SH-SY5Y (cell line): ENCODE measurements around the gene PLA2R1.

Experiments
- GATA2 ChIP-seq: IDR thresholded peaks from 2 replicates; pipeline ENCODE4 v1.6.1; 2011; ENCODE audit warnings: mild to moderate bottlenecking, low read depth, low read length
- GATA3 ChIP-seq: IDR thresholded peaks from 2 replicates; pipeline ENCODE4 v1.6.1; 2011; ENCODE audit warnings: low read depth, mild to moderate bottlenecking, low read length, moderate library complexity

Gene PLA2R1

GRCh38 chr2:159961451-159961850, 101.0 kb downstream of the PLA2R1 start:
- TF ChIP-seq GATA2 (no peak), GATA3 (no peak)

DNA sequence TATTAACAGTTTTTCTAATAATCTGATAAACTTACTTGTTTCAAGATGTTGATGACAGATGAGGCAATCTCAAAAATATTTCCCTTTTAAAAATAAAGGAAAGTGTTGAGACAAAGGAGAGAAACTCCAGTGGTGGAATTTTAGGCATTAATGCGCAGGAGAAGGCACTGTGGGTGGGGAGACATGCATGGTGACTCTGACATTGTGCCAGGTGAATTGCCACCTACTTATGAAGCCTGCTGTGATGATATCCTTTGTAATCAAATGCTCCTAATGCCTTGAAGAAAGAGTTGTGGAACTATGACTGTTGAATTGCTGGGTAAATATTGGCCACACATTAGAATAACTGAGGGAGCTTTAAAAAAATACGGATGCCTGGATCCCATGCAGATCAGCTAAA, 101.4 kb downstream of the PLA2R1 start:
- TF ChIP-seq GATA3 (no peak), GATA2 (no peak)

GRCh38 chr2:159960414-159960813, 102.0 kb downstream of the PLA2R1 start:
- no peak for TF ChIP-seq GATA2

DNA sequence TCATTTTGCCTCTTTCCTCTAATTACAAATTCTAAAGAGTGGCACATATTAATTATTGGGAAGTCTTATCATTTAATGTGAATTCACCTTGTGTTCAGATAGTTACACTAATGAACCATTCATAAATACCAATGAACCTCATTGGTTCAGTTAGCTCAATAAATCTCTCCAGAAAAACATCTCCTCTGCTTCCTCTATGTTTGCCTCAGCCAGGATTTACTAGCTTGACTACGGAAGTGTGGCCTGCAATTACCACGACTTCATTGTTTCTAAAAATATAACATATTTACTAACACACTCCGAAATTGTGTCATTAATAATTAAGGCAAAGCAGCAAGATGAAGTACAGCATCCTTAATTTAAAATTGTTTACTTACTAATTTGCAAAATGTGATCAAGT, 103.3 kb downstream of the PLA2R1 start:
- no peak for TF ChIP-seq GATA3
- TF ChIP-seq GATA2 = no peak

- TF ChIP-seq GATA3 = no peak
- TF ChIP-seq GATA2 = no peak
Observed at GRCh38 chr2:159953136-159953823, 109.1 kb downstream of the PLA2R1 start.

DNA sequence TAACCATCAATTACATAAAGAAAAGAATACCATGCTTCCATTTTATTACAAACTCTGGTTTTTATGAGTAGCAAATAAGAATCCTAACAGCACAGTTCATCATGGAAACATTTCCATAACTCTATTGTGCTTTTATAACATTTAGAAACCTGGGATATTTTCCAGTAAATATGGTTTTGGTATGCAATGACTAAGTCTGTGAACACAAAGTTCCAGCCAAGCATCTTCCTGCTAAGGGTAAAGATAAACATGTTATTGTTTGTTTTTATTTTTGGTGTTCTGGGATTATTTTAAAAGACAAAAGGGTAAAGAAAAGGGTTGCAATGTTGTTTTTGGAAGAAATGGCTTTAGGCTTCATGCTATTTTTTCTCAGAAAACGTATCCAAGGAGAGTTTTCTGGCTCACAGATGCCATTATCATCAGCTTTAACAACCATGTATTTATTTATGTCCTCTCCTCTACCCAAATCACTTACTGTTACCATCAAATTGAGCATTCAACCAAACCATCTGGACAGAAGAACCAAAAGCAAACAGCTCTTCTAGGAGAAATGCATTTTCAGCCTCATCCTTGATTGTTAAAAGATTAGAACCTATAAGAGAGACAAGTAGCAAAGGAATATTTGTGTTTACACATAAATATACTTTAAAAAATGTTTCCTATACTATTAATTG, 116.0 kb downstream of the PLA2R1 start:
- TF ChIP-seq GATA2 (no peak), GATA3 (no peak)

DNA sequence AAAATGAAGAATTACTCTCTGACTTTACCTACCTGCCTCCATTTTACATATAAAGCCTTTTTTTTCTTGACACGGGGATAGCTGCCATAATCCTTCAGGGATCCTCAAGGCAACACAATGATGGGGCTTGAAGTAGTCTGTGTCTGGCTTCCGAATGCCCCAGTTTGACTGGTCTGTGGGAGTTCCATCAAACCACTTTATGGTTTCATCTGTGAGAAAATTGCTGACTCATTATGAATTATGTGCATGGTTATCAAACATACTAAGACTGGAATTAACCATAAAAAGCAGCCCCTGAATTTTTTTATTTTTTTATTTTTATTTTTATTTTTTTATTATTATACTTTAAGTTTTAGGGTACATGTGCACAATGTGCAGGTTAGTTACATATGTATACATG, 117.5 kb downstream of the PLA2R1 start:
- TF ChIP-seq GATA3 (no peak), GATA2 (no peak)

- no peak for TF ChIP-seq GATA3
- TF ChIP-seq GATA2 = no peak
Observed at GRCh38 chr2:159942146-159942545, 120.3 kb downstream of the PLA2R1 start.

GRCh38 chr2:159941729-159942128, 120.7 kb downstream of the PLA2R1 start:
- TF ChIP-seq GATA2 (no peak), GATA3 (no peak)

- no peak for TF ChIP-seq GATA2
- TF ChIP-seq GATA3 = no peak
Observed at GRCh38 chr2:159939946-159940345, 122.5 kb downstream of the PLA2R1 start.

GRCh38 chr2:159938395-159938794, 124.0 kb downstream of the PLA2R1 start:
- TF ChIP-seq GATA2 = no peak
- TF ChIP-seq GATA3 = no peak

DNA sequence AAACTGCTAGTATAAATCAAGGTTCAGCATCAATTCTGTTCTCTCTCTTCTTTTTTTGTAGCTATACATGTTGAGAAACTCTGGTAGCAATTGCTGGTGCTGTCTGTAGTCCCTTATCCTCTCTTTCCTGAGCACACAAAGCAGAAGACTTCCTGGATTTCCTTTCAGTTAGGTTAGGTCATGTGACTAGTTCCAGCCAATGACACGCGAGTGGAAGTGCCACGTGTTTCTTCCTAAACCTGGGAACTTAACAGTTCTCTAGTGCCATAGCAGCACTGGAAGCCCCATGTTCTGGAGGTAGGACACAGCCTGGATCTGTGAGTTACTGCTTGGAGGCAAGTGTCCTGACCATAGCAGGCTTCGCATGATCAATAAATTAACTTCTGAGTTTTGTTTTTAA, 125.9 kb downstream of the PLA2R1 start:
- TF ChIP-seq GATA2 (no peak), GATA3 (no peak)

DNA sequence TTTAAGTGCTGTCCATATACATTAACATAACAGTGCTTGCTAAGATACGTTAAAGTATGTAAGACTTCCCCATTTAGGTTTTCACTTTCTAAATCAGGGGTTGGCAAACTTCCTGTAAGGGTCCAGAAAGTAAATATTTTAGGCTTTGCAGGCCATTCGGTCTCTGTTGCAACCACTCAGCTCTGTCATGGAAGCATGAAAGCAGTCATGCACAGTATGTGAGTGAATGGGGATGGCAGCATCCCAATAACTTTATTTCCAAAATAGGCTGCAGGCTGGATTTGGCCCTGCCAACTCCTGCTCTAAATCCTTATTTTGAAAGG, 128.7 kb downstream of the PLA2R1 start:
- TF ChIP-seq GATA3 (no peak), GATA2 (no peak)

DNA sequence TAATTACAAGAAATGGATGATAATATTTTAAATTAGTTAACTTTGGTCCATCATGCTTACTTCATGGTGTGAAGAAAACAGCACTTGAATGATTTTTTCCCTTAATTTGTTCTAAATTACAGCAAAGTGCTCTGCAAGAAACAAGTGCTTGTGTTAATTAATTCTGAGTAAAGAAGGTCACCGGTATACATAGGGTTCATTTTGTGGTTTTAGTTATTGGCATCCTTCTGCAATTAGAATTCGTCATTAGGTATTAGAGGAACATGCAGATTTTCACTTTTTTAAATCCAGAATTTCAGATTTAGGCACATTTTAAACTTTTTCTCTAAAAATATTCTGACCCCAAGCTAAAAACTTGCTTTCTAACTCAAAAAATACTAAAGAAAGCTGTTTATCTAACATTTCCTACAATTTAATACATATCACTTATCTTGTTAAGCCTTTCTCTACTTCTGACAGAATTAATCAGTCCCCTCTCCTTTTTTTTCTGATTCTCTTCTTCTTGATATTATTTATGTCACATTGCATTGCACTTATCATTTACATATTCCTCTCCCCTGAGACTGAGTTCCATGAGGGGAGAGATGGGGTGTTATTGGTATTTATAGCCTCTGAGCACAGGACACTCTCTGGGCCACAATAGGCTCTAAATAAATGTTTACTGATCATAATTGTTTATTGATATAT, 129.2 kb downstream of the PLA2R1 start:
- no peak for TF ChIP-seq GATA2
- TF ChIP-seq GATA3 = no peak

- TF ChIP-seq GATA3 = no peak
- no peak for TF ChIP-seq GATA2
Observed at GRCh38 chr2:159926695-159927094, 135.7 kb downstream of the PLA2R1 start.
